CD14-positive monocyte (primary cell): ENCODE data around the gene PGAP6. TPM values are rescaled to one million over a fixed set of nuclear protein-coding genes. Genes with fewer than 3 reads are reported as not detected.

Experiments used
- DNase-seq, 3 donors: peaks; one replicate each; pipeline ENCODE4 v3.0.0-alpha.2; 2011 to 2022
- H2AFZ ChIP-seq: 2 replicates; pipeline ENCODE4 v1.6.0; 2012; ENCODE audit warnings: mild to moderate bottlenecking, low read depth, low read length, inconsistent platforms; ENCODE audit not compliant: insufficient read depth, poor library complexity, severe bottlenecking
- H3K27ac ChIP-seq, 2 donors: 1 replicate in 1 of 2; 2 replicates in 1 of 2; pipeline ENCODE4 v1.5.1; 2012 to 2013; ENCODE audit warnings: low read length in 2 of 2, control low read depth in 1 of 2, inconsistent platforms in 1 of 2, low read depth in 1 of 2, mild to moderate bottlenecking in 1 of 2
- H3K27me3 ChIP-seq, 2 donors: one replicate each; pipeline versions ENCODE4 v1.6.0 to v1.6.1; 2011 to 2013; ENCODE audit warnings: low read length in 2 of 2; ENCODE audit not compliant: control insufficient read depth in 2 of 2, insufficient read depth in 2 of 2
- H3K36me3 ChIP-seq, 2 donors: replicated peaks in 1 of 2; 1 replicate in 1 of 2; 2 replicates in 1 of 2; pipeline versions ENCODE4 v1.5.1 to v1.6.1; 2012 to 2013; ENCODE audit warnings: low read length in 2 of 2, control low read depth in 1 of 2, inconsistent platforms in 1 of 2, mild to moderate bottlenecking in 1 of 2; ENCODE audit not compliant: insufficient read depth in 2 of 2, control insufficient read depth in 1 of 2
- H3K4me1 ChIP-seq, 2 donors: 1 replicate in 1 of 2; 2 replicates in 1 of 2; pipeline versions ENCODE4 v1.5.1 to v1.6.1; 2012 to 2013; ENCODE audit warnings: low read length in 2 of 2, control low read depth in 1 of 2, inconsistent platforms in 1 of 2, mild to moderate bottlenecking in 1 of 2, moderate library complexity in 1 of 2; ENCODE audit not compliant: insufficient read depth in 2 of 2, control insufficient read depth in 1 of 2
- H3K4me2 ChIP-seq: replicated peaks from 2 replicates; pipeline ENCODE3; 2012; ENCODE audit warnings: low read length, moderate library complexity, mild to moderate bottlenecking; ENCODE audit not compliant: poor library complexity, severe bottlenecking; ENCODE audit errors: extremely low read depth
- H3K4me3 ChIP-seq, 3 experiments: fragments of 200-600 bp in 1 of 3; sonication (generic) in 1 of 3; replicated peaks in 1 of 3; 1 replicate in 2 of 3; 2 replicates in 1 of 3; pipeline ENCODE4 v1.5.1; 2011 to 2013; ENCODE audit warnings: low read length in 3 of 3, mild to moderate bottlenecking in 3 of 3, control low read depth in 2 of 3, low read depth in 2 of 3, inconsistent platforms in 1 of 3, moderate library complexity in 1 of 3
- H3K79me2 ChIP-seq: 2 replicates; pipeline ENCODE4 v1.6.0; 2012; ENCODE audit warnings: mild to moderate bottlenecking, control low read depth, inconsistent platforms, low read length, moderate library complexity; ENCODE audit not compliant: insufficient read depth
- H3K9ac ChIP-seq: 2 replicates; pipeline ENCODE4 v1.6.0; 2017; ENCODE audit warnings: low read length, mild to moderate bottlenecking; ENCODE audit not compliant: insufficient read depth, poor library complexity, severe bottlenecking
- H3K9me3 ChIP-seq, 2 donors: replicated peaks in 1 of 2; 1 replicate in 1 of 2; 2 replicates in 1 of 2; pipeline versions ENCODE4 v1.5.1 to v1.6.1; 2012 to 2013; ENCODE audit warnings: low read length in 2 of 2, control low read depth in 1 of 2; ENCODE audit not compliant: control insufficient read depth in 1 of 2, insufficient read depth in 1 of 2
- H4K20me1 ChIP-seq: 2 replicates; pipeline ENCODE4 v1.6.0; 2012; ENCODE audit warnings: mild to moderate bottlenecking, low read length, control low read depth, moderate library complexity; ENCODE audit not compliant: insufficient read depth
- H3K27ac Mint-ChIP-seq, 7 donors: one replicate each; pipeline ENCODE4 v1.8.0; 2020; ENCODE audit warnings: mild to moderate bottlenecking in 7 of 7, mixed read lengths in 7 of 7, moderate library complexity in 6 of 7, inconsistent platforms in 2 of 7
- H3K27me3 Mint-ChIP-seq, 3 donors: one replicate each; pipeline ENCODE4 v1.8.0; 2021 to 2022; ENCODE audit warnings: low read depth in 3 of 3, mild to moderate bottlenecking in 3 of 3, mixed read lengths in 3 of 3, moderate library complexity in 3 of 3, inconsistent platforms in 1 of 3
- H3K36me3 Mint-ChIP-seq, 2 donors: one replicate each; pipeline ENCODE4 v1.8.0; 2020; ENCODE audit warnings: mixed read lengths in 2 of 2, inconsistent platforms in 1 of 2, mild to moderate bottlenecking in 1 of 2
- H3K4me1 Mint-ChIP-seq: one replicate; pipeline ENCODE4 v1.8.0; 2020; ENCODE audit warnings: mild to moderate bottlenecking, mixed read lengths
- H3K4me3 Mint-ChIP-seq, 2 donors: one replicate each; pipeline ENCODE4 v1.8.0; 2020; ENCODE audit warnings: mild to moderate bottlenecking in 2 of 2, mixed read lengths in 2 of 2, moderate library complexity in 1 of 2
- H3K9me3 Mint-ChIP-seq, 7 donors: one replicate each; pipeline ENCODE4 v1.8.0; 2020 to 2022; ENCODE audit warnings: mixed read lengths in 7 of 7, mild to moderate bottlenecking in 6 of 7, moderate library complexity in 6 of 7, inconsistent platforms in 2 of 7
- WGBS: methylation state at CpG from one replicate; pipeline ENCODE4 v1.1.5; 2013; ENCODE audit warnings: missing lambda C conversion rate; ENCODE audit not compliant: insufficient coverage; 5-methylcytosine and 5-hydroxymethylcytosine counted together
- intact Hi-C, 2 donors: fragments of 100-400 bp; cut with micrococcal nuclease; formaldehyde crosslinking; loops; one replicate each; pipeline versions ENCODE4 v1.15.0 to v1.15.1; 2023
- polyA plus RNA-seq, 3 donors: library from polyadenylated mRNA; depleted of rRNA in 1 of 3; unstranded in 2 of 3; stranded (reverse) in 1 of 3; fragments of 300-500 nt in 2 of 3; fragments of >200 nt in 1 of 3; fragmentation: Illumina TruSeq in 2 of 3; gene quantifications; 1 replicate in 2 of 3; 2 replicates in 1 of 3; pipeline ENCODE4 v1.2.3, GENCODE V29; 2012 to 2021
- TF ChIP-seq, protein P1 (sequence below): fragments of 200-600 bp; IDR thresholded peaks from one replicate; pipeline ENCODE4 v1.8.0; 2022; ENCODE audit warnings: antibody characterized with exemption, mild to moderate bottlenecking

PGAP6 gene
- polyA plus RNA-seq, 3 donors: 18.2 to 137 (median 39.8) TPM

- Histone ChIP-seq H3K4me1 (peaks cover 47 to 55% of the 10 kb centered on the region in 2 donors), H3K27me3 (no peaks in the 10 kb centered on the region), H3K79me2 (peaks cover 89% of the 10 kb centered on the region), H3K4me2 (peak overlapping the region; percentile 75), H2AFZ (peak overlapping the region; percentile 74), H3K27ac (peak overlapping the region; percentile 47 to 76), H3K4me3 (peak overlapping the region; percentile 20 to 72 (median 49)), H3K9me3 (no peaks in the 10 kb centered on the region), H3K9ac (peak overlapping the region; percentile 69), H4K20me1 (peaks cover 56% of the 10 kb centered on the region), H3K36me3 (peaks cover 0 to 5% of the 10 kb centered on the region in 2 donors)
- TF ChIP-seq, protein P1, sequence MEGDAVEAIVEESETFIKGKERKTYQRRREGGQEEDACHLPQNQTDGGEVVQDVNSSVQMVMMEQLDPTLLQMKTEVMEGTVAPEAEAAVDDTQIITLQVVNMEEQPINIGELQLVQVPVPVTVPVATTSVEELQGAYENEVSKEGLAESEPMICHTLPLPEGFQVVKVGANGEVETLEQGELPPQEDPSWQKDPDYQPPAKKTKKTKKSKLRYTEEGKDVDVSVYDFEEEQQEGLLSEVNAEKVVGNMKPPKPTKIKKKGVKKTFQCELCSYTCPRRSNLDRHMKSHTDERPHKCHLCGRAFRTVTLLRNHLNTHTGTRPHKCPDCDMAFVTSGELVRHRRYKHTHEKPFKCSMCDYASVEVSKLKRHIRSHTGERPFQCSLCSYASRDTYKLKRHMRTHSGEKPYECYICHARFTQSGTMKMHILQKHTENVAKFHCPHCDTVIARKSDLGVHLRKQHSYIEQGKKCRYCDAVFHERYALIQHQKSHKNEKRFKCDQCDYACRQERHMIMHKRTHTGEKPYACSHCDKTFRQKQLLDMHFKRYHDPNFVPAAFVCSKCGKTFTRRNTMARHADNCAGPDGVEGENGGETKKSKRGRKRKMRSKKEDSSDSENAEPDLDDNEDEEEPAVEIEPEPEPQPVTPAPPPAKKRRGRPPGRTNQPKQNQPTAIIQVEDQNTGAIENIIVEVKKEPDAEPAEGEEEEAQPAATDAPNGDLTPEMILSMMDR: no peak
- Mint-ChIP-seq H3K27ac (peak overlapping the region; percentile 50 to 90 (median 84)), H3K27me3 (peaks cover 0 to 1% (median 0%) of the 10 kb centered on the region in 3 donors), H3K4me3 (peak overlapping the region; percentile 77 to 90), H3K36me3 (peaks cover 7% of the 10 kb centered on the region in 2 donors), H3K4me1 (peaks cover 49% of the 10 kb centered on the region), H3K9me3 (no peaks in the 10 kb centered on the region)
- 9% methylated on average over 45 of the region's 55 CpGs for WGBS
- DNase-seq: peak; percentile 18 to 26 (median 24)
- intact Hi-C loops: no loop called here
Measured at GRCh38 chr16:324451-325334, 57.1 kb downstream of the PGAP6 start.

- H2AFZ ChIP-seq: no peak overlapping the region
- H4K20me1 ChIP-seq: peaks cover 61% of the 10 kb centered on the region
- no peak for DNase-seq
- H3K9me3 ChIP-seq: no peaks in the 10 kb centered on the region
- H3K36me3 ChIP-seq: peaks cover 0 to 11% of the 10 kb centered on the region in 2 donors
- peak overlapping the region; percentile 77 to 90 for H3K4me3 Mint-ChIP-seq
- peak overlapping the region in 5 of 7 donors; percentile 24 to 90 (median 82) for H3K27ac Mint-ChIP-seq
- H3K9me3 Mint-ChIP-seq: no peaks in the 10 kb centered on the region
- H3K4me1 Mint-ChIP-seq: peaks cover 47% of the 10 kb centered on the region
- peaks cover 89% of the 10 kb centered on the region for H3K79me2 ChIP-seq
- intact Hi-C loops: no loop called here
- H3K4me1 ChIP-seq: peaks cover 47 to 54% of the 10 kb centered on the region in 2 donors
- peaks cover 0 to 1% (median 0%) of the 10 kb centered on the region in 3 donors for H3K27me3 Mint-ChIP-seq
- peak overlapping the region; percentile 69 for H3K9ac ChIP-seq
- H3K27me3 ChIP-seq: no peaks in the 10 kb centered on the region
- TF ChIP-seq, protein P1: no peak
- H3K36me3 Mint-ChIP-seq: peaks cover 10 to 12% of the 10 kb centered on the region in 2 donors
- peak overlapping the region; percentile 75 for H3K4me2 ChIP-seq
- 90% methylated on average over 17 of the region's 17 CpGs for WGBS
- H3K27ac ChIP-seq: peak overlapping the region in 1 of 2 donors; percentile 76
- H3K4me3 ChIP-seq: peak overlapping the region in 1 of 3 experiments; percentile 72
Measured at GRCh38 chr16:324201-324450, 57.7 kb downstream of the PGAP6 start.
